ENCODE results near the gene DUSP1.

- no peak for TF ChIP-seq CTCF (IDR thresholded peaks at IDR 0.05; ENCODE audit: insufficient read depth, low read length, poor library complexity, severe bottlenecking)
- TF ChIP-seq EZH2phosphoT487 (conservative IDR thresholded peaks at IDR 0.05; ENCODE audit: low read length) = no peak
Observed at GRCh38 chr5:172771439-172772111, 580 bp upstream of the DUSP1 start.

Data from SU-DHL-6 (cell line).